ENCODE measurements around the gene RNASE8.
"Not testable (repeated sequence)": the region's sequence is repeated elsewhere in the genome, so short reads cannot be mapped to it uniquely, and the experiment has no call there.

DNA sequence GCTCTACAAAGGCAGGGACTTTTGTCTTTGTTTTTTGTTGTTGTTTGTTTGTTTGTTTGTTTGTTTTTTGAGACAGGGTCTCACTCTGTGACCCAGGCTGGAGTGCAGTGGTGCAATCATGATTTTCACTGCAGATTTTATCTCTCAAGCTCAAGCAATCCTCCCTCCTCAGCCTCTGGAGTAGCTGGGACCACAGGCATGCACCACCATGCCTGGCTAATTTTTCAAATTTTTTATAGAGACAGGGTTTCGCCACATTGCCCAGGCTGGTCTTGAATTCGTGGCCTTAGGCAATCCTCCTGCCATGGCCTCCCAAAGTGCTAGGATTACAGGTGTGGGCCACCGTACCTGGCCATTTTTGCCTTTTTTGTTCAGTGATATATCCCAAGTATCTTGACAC lies 16.7 kb upstream of the RNASE8 start:
- TF ChIP-seq, protein P1, sequence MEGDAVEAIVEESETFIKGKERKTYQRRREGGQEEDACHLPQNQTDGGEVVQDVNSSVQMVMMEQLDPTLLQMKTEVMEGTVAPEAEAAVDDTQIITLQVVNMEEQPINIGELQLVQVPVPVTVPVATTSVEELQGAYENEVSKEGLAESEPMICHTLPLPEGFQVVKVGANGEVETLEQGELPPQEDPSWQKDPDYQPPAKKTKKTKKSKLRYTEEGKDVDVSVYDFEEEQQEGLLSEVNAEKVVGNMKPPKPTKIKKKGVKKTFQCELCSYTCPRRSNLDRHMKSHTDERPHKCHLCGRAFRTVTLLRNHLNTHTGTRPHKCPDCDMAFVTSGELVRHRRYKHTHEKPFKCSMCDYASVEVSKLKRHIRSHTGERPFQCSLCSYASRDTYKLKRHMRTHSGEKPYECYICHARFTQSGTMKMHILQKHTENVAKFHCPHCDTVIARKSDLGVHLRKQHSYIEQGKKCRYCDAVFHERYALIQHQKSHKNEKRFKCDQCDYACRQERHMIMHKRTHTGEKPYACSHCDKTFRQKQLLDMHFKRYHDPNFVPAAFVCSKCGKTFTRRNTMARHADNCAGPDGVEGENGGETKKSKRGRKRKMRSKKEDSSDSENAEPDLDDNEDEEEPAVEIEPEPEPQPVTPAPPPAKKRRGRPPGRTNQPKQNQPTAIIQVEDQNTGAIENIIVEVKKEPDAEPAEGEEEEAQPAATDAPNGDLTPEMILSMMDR (conservative IDR thresholded peaks at IDR 0.05; ENCODE audit: low read length) = not testable (repeated sequence)
- TF ChIP-seq EZH2phosphoT487 (IDR thresholded peaks at IDR 0.05; ENCODE audit: borderline replicate concordance, low read depth, low read length) = not testable (repeated sequence)

All from OCI-LY7 (cell line).